Head of caudate nucleus (tissue), 42 donors: ENCODE measurements around the gene PLEKHM2.
A peak's percentile ranks its signal among the peaks of the same experiment; 100 is the strongest.

Source experiments
- DNase-seq, 42 donors: peaks; one replicate each; pipeline versions ENCODE4 v3.0.0 to v3.0.0-alpha.2; 2020 to 2021; ENCODE audit warnings: mixed read lengths in 7 of 42
- intact Hi-C: fragments of 100-400 bp; cut with DNase I; formaldehyde crosslinking; loops from one replicate; pipeline ENCODE4 v1.15.0; 2022

Gene PLEKHM2

DNA sequence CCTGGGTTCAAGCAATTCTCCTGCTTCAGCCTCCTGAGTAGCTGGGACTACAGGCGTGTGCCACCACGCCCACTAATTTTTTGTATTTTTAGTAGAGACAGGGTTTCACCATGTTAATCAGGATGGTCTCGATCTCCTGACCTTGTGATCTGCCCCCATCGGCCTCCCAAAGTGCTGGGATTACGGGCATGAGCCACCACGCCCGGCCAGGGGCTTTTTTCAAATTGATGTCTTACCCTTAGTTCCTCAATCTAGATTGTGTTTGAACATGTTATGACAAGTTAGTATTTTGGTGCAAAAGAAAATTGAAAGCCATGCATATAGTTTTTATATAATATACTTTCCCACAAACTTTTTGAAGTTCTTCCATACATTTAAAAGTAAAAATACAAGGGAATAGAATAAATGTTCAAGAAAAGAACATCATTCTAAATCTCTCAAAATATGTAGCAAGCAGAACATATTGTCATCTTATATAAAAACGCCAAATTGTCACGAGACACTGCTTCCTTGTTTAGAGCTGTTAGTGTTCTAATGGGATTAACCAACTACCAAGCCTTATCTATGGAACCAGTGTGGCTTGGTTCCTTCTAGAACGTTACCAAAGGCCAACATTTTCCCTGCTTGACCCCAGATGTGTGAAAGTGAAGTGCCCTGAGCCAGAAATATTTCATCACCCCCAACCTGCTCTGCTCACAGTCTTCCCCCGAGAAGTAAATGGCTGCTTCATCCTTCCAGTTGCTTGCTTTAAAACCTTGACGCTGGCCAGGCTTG lies 9.5 kb upstream of the PLEKHM2 start:
- intact Hi-C loops = no loop called here
- DNase-seq = no peak

- intact Hi-C loops = no loop called here
- no peak for DNase-seq
Observed at GRCh38 chr1:15676010-15676409, 8.1 kb upstream of the PLEKHM2 start.

- DNase-seq = no peak
- intact Hi-C loops = no loop called here
Observed at GRCh38 chr1:15676688-15677661, 7.1 kb upstream of the PLEKHM2 start.

GRCh38 chr1:15678578-15678977 lies 5.5 kb upstream of the PLEKHM2 start:
- DNase-seq = no peak

GRCh38 chr1:15680131-15680530 lies 4.0 kb upstream of the PLEKHM2 start:
- no peak for DNase-seq
- intact Hi-C loops = no loop called here

More at GRCh38 chr1:15678578-15678977, 5.5 kb upstream of the PLEKHM2 start:
- intact Hi-C loops = no loop called here

DNA sequence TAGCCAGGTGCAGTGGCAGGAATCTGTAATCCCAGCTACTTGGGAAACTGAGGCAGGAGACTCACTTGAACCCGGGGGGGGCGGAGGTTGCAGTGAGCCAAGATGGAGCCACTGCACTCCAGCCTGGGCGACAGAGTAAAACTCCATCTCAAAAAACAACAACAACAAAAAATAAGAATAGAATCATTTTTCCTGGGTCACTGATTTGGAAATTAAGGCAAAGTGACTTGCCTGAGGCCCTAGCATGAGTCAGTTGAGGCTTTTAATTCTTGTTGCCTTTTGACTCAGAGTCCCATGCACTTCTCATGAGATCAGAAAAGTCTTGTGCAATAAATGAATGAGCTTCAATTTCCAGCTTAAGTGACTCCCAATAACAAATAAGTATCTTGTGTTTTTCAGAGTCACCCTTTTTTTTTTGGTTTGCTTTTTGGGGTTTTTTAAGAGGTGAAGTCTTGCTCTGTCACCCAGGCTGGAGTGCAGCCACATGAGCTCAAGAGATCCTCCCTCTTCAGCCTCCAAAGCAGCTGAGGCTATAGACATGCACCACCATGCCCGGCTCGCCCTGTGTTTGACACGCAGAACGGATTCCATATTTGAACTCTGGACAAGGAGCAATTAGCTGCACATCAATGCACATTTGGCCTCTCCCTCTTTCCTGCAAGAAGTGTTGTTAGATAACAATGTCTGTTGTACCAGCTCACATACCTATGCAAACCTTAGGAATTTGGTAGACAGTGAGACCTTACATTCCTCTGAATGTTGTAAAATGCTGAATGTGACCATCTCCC lies 3.4 kb upstream of the PLEKHM2 start:
- intact Hi-C loops = no loop called here
- DNase-seq = no peak

- DNase-seq = peak in 2 of 42 donors; percentile 26 to 29
- intact Hi-C loops = no loop called here
Observed at GRCh38 chr1:15681349-15682292, 2.5 kb upstream of the PLEKHM2 start.

DNA sequence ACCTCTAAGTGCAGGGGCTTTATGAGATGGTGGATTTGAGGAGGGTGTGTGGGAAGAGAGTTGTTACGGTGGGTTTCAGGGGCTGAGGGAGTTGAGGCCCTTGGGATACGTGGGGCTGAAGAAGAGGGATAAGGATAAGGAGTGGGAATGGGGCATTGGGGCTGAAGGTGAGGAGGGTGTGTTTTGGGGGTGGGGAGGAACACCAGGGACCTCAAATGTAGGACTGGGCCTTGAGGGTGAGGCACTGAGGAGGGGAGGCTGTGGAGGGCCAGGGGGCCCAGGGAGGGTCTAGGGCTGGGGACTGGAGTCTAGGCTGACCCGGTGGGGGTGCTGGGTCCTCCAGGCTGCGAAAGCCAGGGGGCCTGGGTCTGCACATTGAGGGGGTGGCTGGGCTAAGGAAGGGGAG lies 1.2 kb upstream of the PLEKHM2 start:
- DNase-seq = no peak
- intact Hi-C loops = no loop called here

GRCh38 chr1:15683345-15684039 lies 628 bp upstream of the PLEKHM2 start:
- intact Hi-C loops = no loop called here
- no peak for DNase-seq

DNA sequence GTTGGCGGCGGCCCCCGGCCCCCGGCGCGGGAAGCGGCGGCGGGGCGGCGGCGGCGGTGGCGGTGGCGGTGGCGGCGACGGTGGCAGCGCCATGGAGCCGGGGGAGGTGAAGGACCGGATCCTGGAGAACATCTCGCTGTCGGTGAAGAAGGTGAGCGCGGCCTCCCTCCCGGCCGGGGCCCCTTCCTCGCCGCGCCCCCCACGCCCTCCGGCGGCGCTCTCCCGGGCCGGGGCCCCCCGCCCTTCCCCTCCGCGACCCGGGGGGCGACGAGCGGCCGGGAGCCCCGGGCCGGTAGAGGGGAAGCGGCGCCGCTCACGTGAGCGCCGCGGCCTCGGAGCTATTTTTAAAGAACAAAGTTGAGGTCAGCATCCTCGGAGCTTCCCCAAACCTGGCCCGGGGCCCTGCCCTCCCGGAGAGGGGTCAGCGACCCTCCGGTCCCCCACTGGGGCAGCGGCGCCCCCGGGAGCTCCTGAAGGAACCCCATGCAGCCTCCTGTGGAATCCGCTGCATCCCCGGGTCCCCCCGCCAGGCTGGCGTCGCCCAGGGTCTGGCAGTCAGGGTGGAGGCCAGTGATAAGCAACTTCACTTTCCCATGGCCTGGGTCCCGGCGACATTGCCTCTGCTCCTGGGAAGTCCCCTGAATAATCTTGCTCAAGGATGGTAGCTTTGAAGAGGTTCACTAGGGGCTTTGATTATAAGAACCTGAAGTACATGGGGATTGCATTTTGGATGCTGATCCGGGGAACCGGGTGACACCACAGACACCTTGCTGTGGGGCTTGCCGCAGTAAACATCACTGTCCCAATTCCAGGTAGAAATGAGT lies 560 bp downstream of the PLEKHM2 start:
- intact Hi-C loops = no loop called here
- peak in 32 of 42 donors; percentile 14 to 64 (median 33) for DNase-seq

DNA sequence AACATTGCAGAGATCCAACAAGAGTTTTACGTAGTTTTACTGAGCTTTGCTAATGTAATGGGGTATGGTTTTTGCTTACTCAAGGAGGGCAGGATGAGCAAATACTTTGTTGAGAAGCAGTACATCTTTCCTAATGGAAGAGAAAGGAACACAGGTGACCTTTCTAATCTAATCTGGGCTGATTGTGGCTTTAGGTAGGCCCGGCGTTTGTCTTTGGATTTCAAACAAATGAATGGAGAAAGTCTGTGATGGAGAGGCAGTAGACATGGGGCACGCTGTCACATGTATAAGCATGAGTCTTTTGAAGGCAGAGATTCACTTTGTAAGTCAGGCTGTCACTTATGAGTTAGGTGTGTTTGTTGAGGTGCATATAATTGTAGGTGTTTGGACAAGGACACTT lies 1.7 kb downstream of the PLEKHM2 start:
- DNase-seq = no peak
- intact Hi-C loops = no loop called here

GRCh38 chr1:15687446-15687845 lies 3.3 kb downstream of the PLEKHM2 start:
- intact Hi-C loops = no loop called here
- no peak for DNase-seq

- intact Hi-C loops = no loop called here
- no peak for DNase-seq
Observed at GRCh38 chr1:15690317-15690716, 6.2 kb downstream of the PLEKHM2 start.

DNA sequence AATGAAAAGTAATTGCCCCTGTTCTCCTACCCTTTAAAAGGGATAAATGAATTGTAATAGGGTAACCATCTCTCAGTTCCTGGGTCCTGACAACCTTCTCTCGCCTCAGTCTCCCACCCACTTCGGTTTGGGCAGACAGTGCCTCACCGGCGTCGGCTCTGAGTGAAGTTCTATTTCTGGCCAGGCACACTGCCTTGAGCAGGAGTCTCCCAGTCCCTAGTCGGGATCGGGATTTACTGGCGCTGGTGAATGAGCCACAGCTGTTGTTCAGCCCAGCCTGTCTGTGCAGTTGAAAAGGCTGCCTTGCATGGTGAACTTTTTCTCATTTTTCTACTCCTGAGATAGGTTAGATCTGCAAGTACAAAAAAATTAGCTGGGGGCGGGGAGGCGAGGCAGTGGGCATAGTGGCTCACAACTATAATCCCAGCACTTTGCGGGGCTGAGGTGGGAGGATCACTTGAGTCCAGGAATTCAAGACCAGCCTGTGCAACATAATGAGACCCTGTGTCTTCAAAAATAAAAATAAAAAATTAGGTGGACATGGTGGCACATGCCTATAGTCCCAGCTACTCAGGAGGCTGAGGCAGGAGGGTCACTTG lies 7.4 kb downstream of the PLEKHM2 start:
- DNase-seq = peak in 14 of 42 donors; percentile 16 to 73 (median 35)
- intact Hi-C loops = no loop called here

- DNase-seq = no peak
- intact Hi-C loops = no loop called here
Observed at GRCh38 chr1:15692121-15692682, 8.1 kb downstream of the PLEKHM2 start.

GRCh38 chr1:15693371-15693770 lies 9.3 kb downstream of the PLEKHM2 start:
- no peak for DNase-seq
- intact Hi-C loops = no loop called here
